PC-9 (cell line): Measurements from ENCODE around the gene LARP4B.

Experiments
- EZH2 ChIP-seq: fragments of 200-600 bp; sonication (generic); IDR thresholded peaks from 2 replicates; pipeline ENCODE4 v1.8.0; 2017; ENCODE audit warnings: antibody characterized with exemption, low read depth
- TF ChIP-seq, protein P1 (sequence below): fragments of 200-600 bp; sonication (generic); conservative IDR thresholded peaks from 2 replicates; pipeline ENCODE4 v1.6.1; 2017; ENCODE audit warnings: mixed run types, antibody characterized with exemption, mild to moderate bottlenecking, moderate library complexity

DNA sequence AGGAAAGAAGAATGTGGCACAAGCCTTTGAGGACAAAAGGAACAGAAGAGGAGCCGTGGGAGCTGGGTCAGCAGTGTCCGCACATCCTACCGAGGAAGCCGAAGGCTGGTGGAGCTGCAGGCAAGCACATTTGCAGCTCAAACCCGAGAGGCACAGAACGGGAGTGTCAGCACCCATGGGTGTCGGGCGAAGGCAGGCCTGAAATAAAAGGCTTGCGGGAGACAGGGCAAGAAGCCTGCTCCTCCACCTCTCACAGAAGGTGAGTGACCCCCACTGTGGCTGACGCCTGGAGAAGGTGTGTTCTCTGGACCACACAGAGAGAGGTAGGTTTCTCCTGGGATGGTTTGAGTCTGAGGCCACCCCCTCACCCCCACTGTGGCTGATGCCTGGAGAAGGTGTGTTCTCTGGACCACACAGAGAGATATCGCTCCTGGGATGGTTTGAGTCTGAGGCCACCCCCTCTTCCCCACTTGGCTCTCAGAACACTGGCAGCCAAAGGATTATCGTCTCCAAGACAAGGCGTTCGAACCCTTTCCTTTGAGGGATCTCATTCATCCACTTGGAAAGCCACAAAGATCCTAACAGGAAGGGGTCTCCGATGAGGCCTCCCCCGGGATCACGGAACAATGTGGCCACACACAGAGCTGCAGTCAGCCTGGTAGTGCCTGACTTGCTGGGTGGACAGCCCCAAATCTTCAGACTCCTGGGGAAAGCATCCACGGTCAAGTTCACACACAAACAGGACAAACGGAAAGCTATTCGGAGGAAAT is 35.1 kb upstream of the LARP4B start:
- TF ChIP-seq, protein P1, sequence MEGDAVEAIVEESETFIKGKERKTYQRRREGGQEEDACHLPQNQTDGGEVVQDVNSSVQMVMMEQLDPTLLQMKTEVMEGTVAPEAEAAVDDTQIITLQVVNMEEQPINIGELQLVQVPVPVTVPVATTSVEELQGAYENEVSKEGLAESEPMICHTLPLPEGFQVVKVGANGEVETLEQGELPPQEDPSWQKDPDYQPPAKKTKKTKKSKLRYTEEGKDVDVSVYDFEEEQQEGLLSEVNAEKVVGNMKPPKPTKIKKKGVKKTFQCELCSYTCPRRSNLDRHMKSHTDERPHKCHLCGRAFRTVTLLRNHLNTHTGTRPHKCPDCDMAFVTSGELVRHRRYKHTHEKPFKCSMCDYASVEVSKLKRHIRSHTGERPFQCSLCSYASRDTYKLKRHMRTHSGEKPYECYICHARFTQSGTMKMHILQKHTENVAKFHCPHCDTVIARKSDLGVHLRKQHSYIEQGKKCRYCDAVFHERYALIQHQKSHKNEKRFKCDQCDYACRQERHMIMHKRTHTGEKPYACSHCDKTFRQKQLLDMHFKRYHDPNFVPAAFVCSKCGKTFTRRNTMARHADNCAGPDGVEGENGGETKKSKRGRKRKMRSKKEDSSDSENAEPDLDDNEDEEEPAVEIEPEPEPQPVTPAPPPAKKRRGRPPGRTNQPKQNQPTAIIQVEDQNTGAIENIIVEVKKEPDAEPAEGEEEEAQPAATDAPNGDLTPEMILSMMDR, result no peak
- no peak for TF ChIP-seq EZH2
